WTC11 (cell line): ENCODE results near the gene GNAL. TPM values are rescaled to one million over a fixed set of nuclear protein-coding genes. Genes with fewer than 3 reads are reported as not detected.

Source experiments
- ATAC-seq: fragments of 200-7000 bp; cut with Tn5 transposase; 2 replicates; pipeline ENCODE4 v1.10.0; 2021; ENCODE audit warnings: mild to moderate bottlenecking, moderate library complexity
- CTCF ChIA-PET: fragments of 300-600 bp; sonication (Branson Sonifier 250); formaldehyde crosslinking; loops from one replicate; lab custom pipeline; 2021; ENCODE audit warnings: antibody characterized with exemption; lab: Charles Lee
- POLR2A ChIA-PET: fragments of 350-600 bp; sonication (Branson Sonifier 250); formaldehyde crosslinking; loops from one replicate; lab custom pipeline; 2021; ENCODE audit warnings: antibody characterized with exemption; lab: Charles Lee
- DNase-seq: peaks from one replicate; pipeline ENCODE4 v3.0.0; 2021; ENCODE audit warnings: low spot score
- H3K27ac Mint-ChIP-seq: 2 replicates; pipeline ENCODE4 v1.8.0; 2021; ENCODE audit warnings: mixed read lengths
- H3K27me3 Mint-ChIP-seq: 2 replicates; pipeline ENCODE4 v1.8.0; 2021; ENCODE audit warnings: low read depth, mild to moderate bottlenecking, moderate library complexity, mixed read lengths
- H3K36me3 Mint-ChIP-seq: 2 replicates; pipeline ENCODE4 v1.8.0; 2021; ENCODE audit warnings: mixed read lengths
- H3K4me1 Mint-ChIP-seq: 2 replicates; pipeline ENCODE4 v1.8.0; 2022; ENCODE audit warnings: mixed read lengths
- H3K4me3 Mint-ChIP-seq: 2 replicates; pipeline ENCODE4 v1.8.0; 2021; ENCODE audit warnings: mild to moderate bottlenecking, moderate library complexity, mixed read lengths
- H3K9me3 Mint-ChIP-seq: 2 replicates; pipeline ENCODE4 v1.8.0; 2021; ENCODE audit warnings: mixed read lengths
- AFF4 ChIP-seq: sonication (generic); formaldehyde crosslinking; IDR thresholded peaks from 2 replicates; pipeline ENCODE4 v1.8.1; 2023; ENCODE audit warnings: mild to moderate bottlenecking, missing genetic modification reagents, borderline replicate concordance
- ETV6 ChIP-seq: sonication (generic); formaldehyde crosslinking; IDR thresholded peaks from 2 replicates; pipeline ENCODE4 v1.8.1; 2022; ENCODE audit warnings: mild to moderate bottlenecking, missing genetic modification reagents
- GTF2I ChIP-seq: fragments of 250-450 bp; sonication (Bioruptor Pico); conservative IDR thresholded peaks from 2 replicates; pipeline ENCODE4 v1.4.0; 2021; ENCODE audit warnings: mild to moderate bottlenecking
- MYBL2 ChIP-seq: sonication (generic); formaldehyde crosslinking; IDR thresholded peaks from 2 replicates; pipeline ENCODE4 v1.8.1; 2023; ENCODE audit warnings: mild to moderate bottlenecking, moderate library complexity, missing genetic modification reagents
- NFE2L1 ChIP-seq: sonication (generic); formaldehyde crosslinking; IDR thresholded peaks from 2 replicates; pipeline ENCODE4 v1.8.1; 2023; ENCODE audit warnings: missing genetic modification reagents
- OVOL2 ChIP-seq: fragments of 250-450 bp; sonication (Bioruptor Pico); IDR thresholded peaks from 2 replicates; pipeline ENCODE4 v1.9.0; 2021; ENCODE audit warnings: mild to moderate bottlenecking, borderline replicate concordance
- PRDM15 ChIP-seq: sonication (generic); formaldehyde crosslinking; IDR thresholded peaks from 2 replicates; pipeline ENCODE4 v1.8.0; 2022; ENCODE audit warnings: missing genetic modification reagents
- RORB ChIP-seq: fragments of 250-450 bp; sonication (Bioruptor Pico); IDR thresholded peaks from 2 replicates; pipeline ENCODE4 v1.9.0; 2021; ENCODE audit warnings: mild to moderate bottlenecking
- SMAD3 ChIP-seq: sonication (generic); formaldehyde crosslinking; IDR thresholded peaks from 2 replicates; pipeline ENCODE4 v1.8.0; 2022; ENCODE audit warnings: missing genetic modification reagents, mild to moderate bottlenecking, borderline replicate concordance
- TCF7 ChIP-seq: sonication (generic); formaldehyde crosslinking; IDR thresholded peaks from 2 replicates; pipeline ENCODE4 v1.8.0; 2022; ENCODE audit warnings: mild to moderate bottlenecking, low read depth, missing genetic modification reagents, moderate library complexity
- ZNF263 ChIP-seq: sonication (generic); formaldehyde crosslinking; IDR thresholded peaks from 2 replicates; pipeline ENCODE4 v1.8.1; 2022; ENCODE audit warnings: low read depth, mild to moderate bottlenecking, moderate library complexity, missing genetic modification reagents
- total RNA-seq: library from RNA; stranded (reverse); gene quantifications from 3 replicates; pipeline ENCODE4 v1.2.3, GENCODE V29; 2021
- TF ChIP-seq, protein P1 (sequence below): sonication (generic); formaldehyde crosslinking; conservative IDR thresholded peaks from 2 replicates; pipeline ENCODE4 v1.8.1; 2022; ENCODE audit warnings: mild to moderate bottlenecking, missing genetic modification reagents
- TF ChIP-seq, protein P2 (sequence below): sonication (generic); formaldehyde crosslinking; conservative IDR thresholded peaks from 2 replicates; pipeline ENCODE4 v1.8.1; 2023; ENCODE audit warnings: mild to moderate bottlenecking, low read depth, missing genetic modification reagents, moderate library complexity
- TF ChIP-seq, protein P3 (sequence below): sonication (generic); formaldehyde crosslinking; IDR thresholded peaks from 2 replicates; pipeline ENCODE4 v1.8.0; 2023; ENCODE audit warnings: mild to moderate bottlenecking, missing genetic modification reagents
- TF ChIP-seq, protein P4 (sequence below): sonication (generic); formaldehyde crosslinking; IDR thresholded peaks from 2 replicates; pipeline ENCODE4 v1.8.1; 2022; ENCODE audit warnings: low read depth, mild to moderate bottlenecking, moderate library complexity, missing genetic modification reagents, borderline replicate concordance
- TF ChIP-seq, protein P5 (sequence below): sonication (generic); formaldehyde crosslinking; IDR thresholded peaks from 2 replicates; pipeline ENCODE4 v1.8.1; 2023; ENCODE audit warnings: mild to moderate bottlenecking, missing genetic modification reagents

Gene GNAL
- total RNA-seq, 1 experiment from 2014 or later, result 22.3 TPM

- TF ChIP-seq RORB (no peak), OVOL2 (no peak), ZNF263 (CRISPR knock-in tag) (no peak), PRDM15 (CRISPR knock-in tag) (no peak), TCF7 (CRISPR knock-in tag) (no peak), MYBL2 (CRISPR knock-in tag) (no peak), SMAD3 (no peak), GTF2I (CRISPR knock-in tag) (no peak), AFF4 (CRISPR knock-in tag) (no peak), NFE2L1 (no peak), ETV6 (no peak)
- TF ChIP-seq, protein P1, sequence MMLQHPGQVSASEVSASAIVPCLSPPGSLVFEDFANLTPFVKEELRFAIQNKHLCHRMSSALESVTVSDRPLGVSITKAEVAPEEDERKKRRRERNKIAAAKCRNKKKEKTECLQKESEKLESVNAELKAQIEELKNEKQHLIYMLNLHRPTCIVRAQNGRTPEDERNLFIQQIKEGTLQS (CRISPR knock-in tag), result no peak
- TF ChIP-seq, protein P2, sequence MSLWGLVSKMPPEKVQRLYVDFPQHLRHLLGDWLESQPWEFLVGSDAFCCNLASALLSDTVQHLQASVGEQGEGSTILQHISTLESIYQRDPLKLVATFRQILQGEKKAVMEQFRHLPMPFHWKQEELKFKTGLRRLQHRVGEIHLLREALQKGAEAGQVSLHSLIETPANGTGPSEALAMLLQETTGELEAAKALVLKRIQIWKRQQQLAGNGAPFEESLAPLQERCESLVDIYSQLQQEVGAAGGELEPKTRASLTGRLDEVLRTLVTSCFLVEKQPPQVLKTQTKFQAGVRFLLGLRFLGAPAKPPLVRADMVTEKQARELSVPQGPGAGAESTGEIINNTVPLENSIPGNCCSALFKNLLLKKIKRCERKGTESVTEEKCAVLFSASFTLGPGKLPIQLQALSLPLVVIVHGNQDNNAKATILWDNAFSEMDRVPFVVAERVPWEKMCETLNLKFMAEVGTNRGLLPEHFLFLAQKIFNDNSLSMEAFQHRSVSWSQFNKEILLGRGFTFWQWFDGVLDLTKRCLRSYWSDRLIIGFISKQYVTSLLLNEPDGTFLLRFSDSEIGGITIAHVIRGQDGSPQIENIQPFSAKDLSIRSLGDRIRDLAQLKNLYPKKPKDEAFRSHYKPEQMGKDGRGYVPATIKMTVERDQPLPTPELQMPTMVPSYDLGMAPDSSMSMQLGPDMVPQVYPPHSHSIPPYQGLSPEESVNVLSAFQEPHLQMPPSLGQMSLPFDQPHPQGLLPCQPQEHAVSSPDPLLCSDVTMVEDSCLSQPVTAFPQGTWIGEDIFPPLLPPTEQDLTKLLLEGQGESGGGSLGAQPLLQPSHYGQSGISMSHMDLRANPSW (CRISPR knock-in tag), result no peak
- TF ChIP-seq, protein P3, sequence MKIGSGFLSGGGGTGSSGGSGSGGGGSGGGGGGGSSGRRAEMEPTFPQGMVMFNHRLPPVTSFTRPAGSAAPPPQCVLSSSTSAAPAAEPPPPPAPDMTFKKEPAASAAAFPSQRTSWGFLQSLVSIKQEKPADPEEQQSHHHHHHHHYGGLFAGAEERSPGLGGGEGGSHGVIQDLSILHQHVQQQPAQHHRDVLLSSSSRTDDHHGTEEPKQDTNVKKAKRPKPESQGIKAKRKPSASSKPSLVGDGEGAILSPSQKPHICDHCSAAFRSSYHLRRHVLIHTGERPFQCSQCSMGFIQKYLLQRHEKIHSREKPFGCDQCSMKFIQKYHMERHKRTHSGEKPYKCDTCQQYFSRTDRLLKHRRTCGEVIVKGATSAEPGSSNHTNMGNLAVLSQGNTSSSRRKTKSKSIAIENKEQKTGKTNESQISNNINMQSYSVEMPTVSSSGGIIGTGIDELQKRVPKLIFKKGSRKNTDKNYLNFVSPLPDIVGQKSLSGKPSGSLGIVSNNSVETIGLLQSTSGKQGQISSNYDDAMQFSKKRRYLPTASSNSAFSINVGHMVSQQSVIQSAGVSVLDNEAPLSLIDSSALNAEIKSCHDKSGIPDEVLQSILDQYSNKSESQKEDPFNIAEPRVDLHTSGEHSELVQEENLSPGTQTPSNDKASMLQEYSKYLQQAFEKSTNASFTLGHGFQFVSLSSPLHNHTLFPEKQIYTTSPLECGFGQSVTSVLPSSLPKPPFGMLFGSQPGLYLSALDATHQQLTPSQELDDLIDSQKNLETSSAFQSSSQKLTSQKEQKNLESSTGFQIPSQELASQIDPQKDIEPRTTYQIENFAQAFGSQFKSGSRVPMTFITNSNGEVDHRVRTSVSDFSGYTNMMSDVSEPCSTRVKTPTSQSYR (CRISPR knock-in tag), result no peak
- TF ChIP-seq, protein P4, sequence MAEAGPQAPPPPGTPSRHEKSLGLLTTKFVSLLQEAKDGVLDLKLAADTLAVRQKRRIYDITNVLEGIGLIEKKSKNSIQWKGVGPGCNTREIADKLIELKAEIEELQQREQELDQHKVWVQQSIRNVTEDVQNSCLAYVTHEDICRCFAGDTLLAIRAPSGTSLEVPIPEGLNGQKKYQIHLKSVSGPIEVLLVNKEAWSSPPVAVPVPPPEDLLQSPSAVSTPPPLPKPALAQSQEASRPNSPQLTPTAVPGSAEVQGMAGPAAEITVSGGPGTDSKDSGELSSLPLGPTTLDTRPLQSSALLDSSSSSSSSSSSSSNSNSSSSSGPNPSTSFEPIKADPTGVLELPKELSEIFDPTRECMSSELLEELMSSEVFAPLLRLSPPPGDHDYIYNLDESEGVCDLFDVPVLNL (CRISPR knock-in tag), result no peak
- TF ChIP-seq, protein P5, sequence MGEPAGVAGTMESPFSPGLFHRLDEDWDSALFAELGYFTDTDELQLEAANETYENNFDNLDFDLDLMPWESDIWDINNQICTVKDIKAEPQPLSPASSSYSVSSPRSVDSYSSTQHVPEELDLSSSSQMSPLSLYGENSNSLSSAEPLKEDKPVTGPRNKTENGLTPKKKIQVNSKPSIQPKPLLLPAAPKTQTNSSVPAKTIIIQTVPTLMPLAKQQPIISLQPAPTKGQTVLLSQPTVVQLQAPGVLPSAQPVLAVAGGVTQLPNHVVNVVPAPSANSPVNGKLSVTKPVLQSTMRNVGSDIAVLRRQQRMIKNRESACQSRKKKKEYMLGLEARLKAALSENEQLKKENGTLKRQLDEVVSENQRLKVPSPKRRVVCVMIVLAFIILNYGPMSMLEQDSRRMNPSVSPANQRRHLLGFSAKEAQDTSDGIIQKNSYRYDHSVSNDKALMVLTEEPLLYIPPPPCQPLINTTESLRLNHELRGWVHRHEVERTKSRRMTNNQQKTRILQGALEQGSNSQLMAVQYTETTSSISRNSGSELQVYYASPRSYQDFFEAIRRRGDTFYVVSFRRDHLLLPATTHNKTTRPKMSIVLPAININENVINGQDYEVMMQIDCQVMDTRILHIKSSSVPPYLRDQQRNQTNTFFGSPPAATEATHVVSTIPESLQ (CRISPR knock-in tag), result no peak
- Mint-ChIP-seq H3K4me3 (no peak overlapping the region), H3K27me3 (no peaks in the 10 kb centered on the region), H3K27ac (no peak overlapping the region), H3K36me3 (no peaks in the 10 kb centered on the region), H3K4me1 (peaks cover 38% of the 10 kb centered on the region), H3K9me3 (no peaks in the 10 kb centered on the region)
- ATAC-seq (no peak), DNase-seq (no peak)
- ChIA-PET CTCF (interaction anchor here (1.9 to 4.1 kb wide), 4 partner anchors 7 to 298 kb away, joined by 5 to 25 read pairs (median 16); no protein-coding TSS in a partner anchor), POLR2A (no interaction called here)
Measured at GRCh38 chr18:11740461-11740860, 51.4 kb downstream of the GNAL start.
